Stomach (tissue), 9 donors: ENCODE measurements around the gene C12orf43. TPM values are rescaled to one million over a fixed set of nuclear protein-coding genes. Genes with fewer than 3 reads are reported as not detected.

Experiments used
- DNase-seq, 2 donors: peaks; one replicate each; pipeline versions ENCODE4 v3.0.0 to v3.0.0-alpha.2; 2013 to 2019
- H3K27ac ChIP-seq, 5 donors: fragments of 200-600 bp in 4 of 5; sonication (generic) in 4 of 5; one replicate each; pipeline ENCODE4 v1.5.1; 2013 to 2019; ENCODE audit warnings: mild to moderate bottlenecking in 1 of 5, moderate library complexity in 1 of 5
- H3K27me3 ChIP-seq, 3 donors: fragments of 200-600 bp; sonication (generic); one replicate each; pipeline ENCODE4 v1.5.1; 2017 to 2019; ENCODE audit warnings: mixed run types in 1 of 3
- H3K36me3 ChIP-seq, 4 donors: fragments of 200-600 bp; sonication (generic); 1 replicate in 3 of 4; 2 replicates in 1 of 4; pipeline ENCODE4 v1.5.1; 2016 to 2019
- H3K4me1 ChIP-seq, 4 donors: fragments of 200-600 bp; sonication (generic); one replicate each; pipeline ENCODE4 v1.5.1; 2016 to 2019
- H3K4me3 ChIP-seq, 4 donors: fragments of 200-600 bp; sonication (generic) in 3 of 4; one replicate each; pipeline ENCODE4 v1.5.1; 2016 to 2019; ENCODE audit warnings: mild to moderate bottlenecking in 1 of 4
- H3K9me3 ChIP-seq, 4 donors: fragments of 200-600 bp; sonication (generic); one replicate each; pipeline ENCODE4 v1.5.1; 2016 to 2019
- EP300 ChIP-seq: sonication (generic); formaldehyde crosslinking; IDR thresholded peaks from one replicate; pipeline ENCODE4 v1.6.1; 2017; ENCODE audit warnings: antibody characterized with exemption
- POLR2A ChIP-seq, 4 donors: fragments of 450-650 bp; IDR thresholded peaks; one replicate each; pipeline ENCODE4 v1.6.1; 2016; ENCODE audit warnings: antibody characterized with exemption in 4 of 4, control low read depth in 2 of 4, mild to moderate bottlenecking in 1 of 4, moderate library complexity in 1 of 4
- POLR2AphosphoS5 ChIP-seq, 3 donors: sonication (generic); formaldehyde crosslinking; IDR thresholded peaks; one replicate each; pipeline ENCODE4 v1.6.1; 2016; ENCODE audit warnings: antibody characterized with exemption in 3 of 3
- WGBS, 5 donors: extraction: QIAGEN DNeasy Blood & Tissue Kit in 3 of 5; methylation state at CpG; one replicate each; pipeline versions ENCODE4 v1.1.5 to v1.1.7; 2013 to 2018; 5-methylcytosine and 5-hydroxymethylcytosine counted together
- intact Hi-C: fragments of 100-400 bp; cut with DNase I; formaldehyde crosslinking; loops from one replicate; pipeline ENCODE4 v1.15.1; 2023; ENCODE audit warnings: low total_unique reads
- polyA plus RNA-seq, 3 donors: library from polyadenylated mRNA; stranded (reverse); fragments of 200-250 nt; gene quantifications; one replicate each; pipeline ENCODE4 v1.2.3, GENCODE V29; 2013
- total RNA-seq, 5 donors: library from RNA; depleted of rRNA; stranded (reverse); fragments of >200 nt; gene quantifications; one replicate each; pipeline versions ENCODE4 v1.1.0 to v1.2.3, GENCODE V29; 2014 to 2016
- TF ChIP-seq, protein P1 (sequence below), 7 experiments: fragments of 450-650 bp in 4 of 7; fragments of 200-600 bp in 3 of 7; sonication (generic) in 3 of 7; IDR thresholded peaks; one replicate each; pipeline ENCODE4 v1.5.1; 2016 to 2019; ENCODE audit warnings: antibody characterized with exemption in 7 of 7, control low read depth in 2 of 7, mild to moderate bottlenecking in 1 of 7
- donor health status: healthy with polysubstance abuse.
- donor health status: Bipolar disorder and iron deficiency.
- donor health status: healthy.

C12orf43 gene
- total and polyA plus RNA-seq, 8 donors, result 5.5 to 42.4 (median 12.9) TPM

DNA sequence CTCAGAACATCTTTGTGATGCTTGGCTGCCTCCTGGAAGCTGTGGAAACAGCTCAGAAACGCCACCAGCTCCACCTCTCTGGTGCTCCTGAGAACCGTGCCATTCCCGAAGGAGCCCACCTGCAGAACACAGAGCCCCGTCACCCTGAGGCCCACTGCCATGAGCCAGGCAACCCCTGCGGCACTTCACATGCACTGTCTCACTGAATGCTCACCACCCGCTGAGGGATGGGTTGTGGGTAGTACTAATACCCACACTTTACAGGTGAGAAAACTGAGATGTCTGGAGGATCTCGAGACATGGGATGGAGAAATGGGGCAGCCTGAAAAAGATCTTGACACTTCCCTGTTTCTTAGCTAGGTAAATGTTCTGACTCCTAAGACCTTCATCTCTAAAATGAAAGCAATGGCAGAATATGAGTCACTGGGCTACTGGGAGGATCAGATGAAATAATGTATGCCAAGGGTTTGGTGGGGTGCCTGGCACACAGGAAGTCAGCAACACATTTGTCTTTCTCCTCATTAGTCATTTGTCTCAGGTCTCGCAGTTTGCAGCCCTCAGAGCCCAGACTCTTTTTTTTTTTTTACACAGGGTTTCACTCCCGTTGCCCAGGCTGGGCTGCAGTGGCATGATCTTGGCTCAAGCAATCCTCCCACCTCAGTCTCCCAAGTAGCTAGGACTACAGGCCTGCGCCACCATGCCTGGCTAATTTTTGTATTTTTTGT is 17.5 kb upstream of the C12orf43 start:
- H3K4me3 ChIP-seq, result no peak overlapping the region
- no peaks in the 10 kb centered on the region for H3K27me3 ChIP-seq
- peak overlapping the region; percentile 11 to 80 (median 77) for H3K27ac ChIP-seq
- intact Hi-C loops, result no loop called here
- no peaks in the 10 kb centered on the region for H3K9me3 ChIP-seq
- TF ChIP-seq POLR2AphosphoS5 (IDR thresholded peaks at IDR 0.05) (peak in 1 of 3 donors; percentile 45), EP300 (no peak)
- peak; percentile 38 to 74 for DNase-seq
- 77 to 82% (median 80%) methylated on average over 10 of the region's 10 CpGs for WGBS, 5 donors
- peaks cover 0 to 13% (median 3%) of the 10 kb centered on the region in 4 donors for H3K36me3 ChIP-seq
- peaks cover 6 to 50% (median 13%) of the 10 kb centered on the region in 4 donors for H3K4me1 ChIP-seq

DNA sequence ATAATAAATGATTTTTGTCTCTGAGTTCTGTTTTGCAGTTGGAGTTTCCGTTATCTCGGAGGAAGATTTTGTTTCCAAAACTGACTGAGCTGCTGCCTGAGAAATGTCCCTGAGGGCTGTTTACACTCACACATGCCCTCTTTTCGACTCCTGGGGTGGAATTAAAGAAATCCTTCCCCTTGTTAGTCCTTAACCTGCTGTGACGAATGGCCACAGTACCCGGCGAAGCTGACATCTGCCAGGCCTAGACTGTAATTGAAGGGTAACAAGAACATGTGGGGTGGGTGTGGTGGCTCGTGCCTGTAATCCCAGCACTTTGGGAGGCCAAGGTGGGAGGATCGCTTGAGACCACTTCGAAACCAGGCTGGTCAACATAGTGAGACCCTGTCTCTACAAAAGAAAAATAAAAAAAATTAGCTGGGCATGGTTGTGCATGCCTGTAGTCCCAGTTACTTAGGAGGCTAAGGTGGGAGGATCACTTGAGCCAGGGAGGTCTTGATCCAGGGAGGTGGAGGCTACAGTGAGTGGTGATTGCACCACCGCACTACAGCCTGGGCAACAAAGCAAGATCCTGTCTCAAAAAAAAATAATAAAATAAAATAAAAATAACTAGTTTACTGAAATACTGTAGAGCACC is 14.4 kb upstream of the C12orf43 start:
- Histone ChIP-seq H3K27me3 (no peaks in the 10 kb centered on the region), H3K36me3 (peaks cover 0 to 22% (median 7%) of the 10 kb centered on the region in 4 donors), H3K9me3 (no peaks in the 10 kb centered on the region), H3K4me1 (peaks cover 0 to 36% (median 6%) of the 10 kb centered on the region in 4 donors), H3K27ac (no peak overlapping the region), H3K4me3 (no peak overlapping the region)
- intact Hi-C loops, result no loop called here
- 73 to 80% (median 76%) methylated on average over 10 of the region's 10 CpGs for WGBS, 5 donors
- no peak for DNase-seq
- TF ChIP-seq EP300, result no peak
- TF ChIP-seq, protein P1, sequence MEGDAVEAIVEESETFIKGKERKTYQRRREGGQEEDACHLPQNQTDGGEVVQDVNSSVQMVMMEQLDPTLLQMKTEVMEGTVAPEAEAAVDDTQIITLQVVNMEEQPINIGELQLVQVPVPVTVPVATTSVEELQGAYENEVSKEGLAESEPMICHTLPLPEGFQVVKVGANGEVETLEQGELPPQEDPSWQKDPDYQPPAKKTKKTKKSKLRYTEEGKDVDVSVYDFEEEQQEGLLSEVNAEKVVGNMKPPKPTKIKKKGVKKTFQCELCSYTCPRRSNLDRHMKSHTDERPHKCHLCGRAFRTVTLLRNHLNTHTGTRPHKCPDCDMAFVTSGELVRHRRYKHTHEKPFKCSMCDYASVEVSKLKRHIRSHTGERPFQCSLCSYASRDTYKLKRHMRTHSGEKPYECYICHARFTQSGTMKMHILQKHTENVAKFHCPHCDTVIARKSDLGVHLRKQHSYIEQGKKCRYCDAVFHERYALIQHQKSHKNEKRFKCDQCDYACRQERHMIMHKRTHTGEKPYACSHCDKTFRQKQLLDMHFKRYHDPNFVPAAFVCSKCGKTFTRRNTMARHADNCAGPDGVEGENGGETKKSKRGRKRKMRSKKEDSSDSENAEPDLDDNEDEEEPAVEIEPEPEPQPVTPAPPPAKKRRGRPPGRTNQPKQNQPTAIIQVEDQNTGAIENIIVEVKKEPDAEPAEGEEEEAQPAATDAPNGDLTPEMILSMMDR (IDR thresholded peaks at IDR 0.05), result no peak
- no peak for TF ChIP-seq POLR2AphosphoS5 (IDR thresholded peaks at IDR 0.05)

DNA sequence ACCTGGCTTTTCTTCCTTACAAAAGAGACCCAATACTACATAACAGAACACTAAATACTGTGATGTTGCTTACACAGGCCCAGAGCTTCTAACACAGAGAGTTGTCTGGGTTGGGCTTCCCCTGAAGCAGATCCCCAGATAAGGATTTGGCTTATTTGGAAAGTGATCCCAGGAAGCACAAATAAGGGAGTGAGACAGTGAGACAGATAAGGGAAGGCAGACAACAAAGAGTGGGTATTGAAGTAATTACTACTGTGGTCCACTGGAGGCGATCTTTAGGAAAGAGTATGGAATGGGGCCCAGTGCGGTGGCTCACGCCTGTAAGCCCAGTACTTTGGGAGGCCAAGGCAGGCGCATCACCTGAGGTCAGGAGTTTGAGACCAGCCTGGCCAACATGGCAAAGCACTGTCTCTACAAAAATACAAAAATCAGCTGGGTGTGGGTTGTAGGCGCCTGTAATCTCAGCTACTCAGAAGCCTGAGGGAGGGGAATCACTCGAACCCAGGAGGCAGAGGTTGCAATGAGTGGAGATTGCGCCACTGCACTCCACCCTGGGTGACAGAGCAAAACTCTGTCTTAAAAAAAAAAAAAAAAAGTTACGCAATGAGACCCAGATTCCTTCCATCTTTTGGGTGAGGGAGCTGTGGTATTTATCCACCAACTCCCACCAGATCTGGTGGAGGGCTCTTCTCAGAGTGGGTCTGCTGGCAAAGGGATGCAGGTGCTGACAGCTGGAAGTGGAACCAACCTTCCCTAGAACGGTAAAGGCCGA is 10.2 kb upstream of the C12orf43 start:
- H3K36me3 ChIP-seq, result peaks cover 0 to 30% (median 9%) of the 10 kb centered on the region in 4 donors
- intact Hi-C loops, result no loop called here
- no peak for TF ChIP-seq EP300
- no peak for TF ChIP-seq POLR2A (IDR thresholded peaks at IDR 0.05)
- TF ChIP-seq, protein P1 (IDR thresholded peaks at IDR 0.05), result no peak
- TF ChIP-seq POLR2AphosphoS5 (IDR thresholded peaks at IDR 0.05), result no peak
- no peak for DNase-seq
- peaks cover 0 to 22% (median 0%) of the 10 kb centered on the region in 4 donors for H3K4me1 ChIP-seq
- H3K4me3 ChIP-seq, result no peak overlapping the region
- no peaks in the 10 kb centered on the region for H3K27me3 ChIP-seq
- 87 to 92% (median 89%) methylated on average over 10 of the region's 10 CpGs for WGBS, 5 donors
- no peaks in the 10 kb centered on the region for H3K9me3 ChIP-seq
- peak overlapping the region; percentile 15 to 72 (median 23) for H3K27ac ChIP-seq

DNA sequence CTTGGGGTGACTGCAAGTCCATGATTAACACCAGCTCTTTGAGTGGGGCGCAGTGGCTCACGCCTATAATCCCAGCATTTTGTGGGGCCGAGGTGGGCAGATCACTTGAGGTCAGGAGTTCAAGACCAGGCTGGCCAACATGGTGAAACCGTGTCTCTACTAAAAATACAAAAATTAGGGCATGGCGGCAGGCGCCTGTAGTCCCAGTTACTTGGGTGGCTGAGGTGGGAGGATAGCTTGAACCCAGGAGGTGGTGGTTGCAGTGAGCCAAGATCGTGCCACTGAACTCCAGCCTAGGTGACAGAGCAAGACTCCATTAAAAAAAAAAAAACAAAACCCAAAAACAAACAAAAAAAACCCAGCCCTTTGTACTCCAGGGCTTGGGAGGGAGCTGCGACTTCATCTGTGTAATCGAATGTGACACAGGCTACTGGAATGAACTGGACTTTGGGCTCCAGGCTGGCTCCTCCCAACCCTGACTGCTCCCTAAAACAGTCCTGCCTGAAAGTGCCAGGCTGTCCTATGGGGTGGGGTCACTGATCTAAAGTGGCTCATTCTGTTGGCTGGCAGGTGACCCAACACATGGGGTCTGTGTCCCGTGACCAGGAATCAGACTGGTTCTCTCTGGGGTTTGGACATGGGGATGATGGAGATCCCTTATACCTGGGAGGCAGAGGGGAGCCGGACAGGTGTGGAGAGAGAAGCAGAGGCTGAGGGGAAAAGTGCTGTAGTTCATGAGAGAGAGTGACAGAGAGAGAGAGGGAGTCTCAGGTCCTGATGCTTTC is 9.3 kb upstream of the C12orf43 start:
- intact Hi-C loops, result no loop called here
- TF ChIP-seq POLR2A (IDR thresholded peaks at IDR 0.05), result no peak
- no peak for TF ChIP-seq EP300
- peak in 1 of 3 donors; percentile 16 for TF ChIP-seq POLR2AphosphoS5 (IDR thresholded peaks at IDR 0.05)
- Histone ChIP-seq H3K4me3 (no peak overlapping the region), H3K4me1 (peaks cover 0 to 22% (median 0%) of the 10 kb centered on the region in 4 donors), H3K27ac (peak overlapping the region; percentile 15 to 72 (median 55)), H3K9me3 (no peaks in the 10 kb centered on the region), H3K36me3 (peaks cover 0 to 31% (median 9%) of the 10 kb centered on the region in 4 donors), H3K27me3 (no peaks in the 10 kb centered on the region)
- peak; percentile 50 to 80 for DNase-seq
- WGBS, 5 donors, result 73 to 85% (median 76%) methylated on average over 11 of the region's 11 CpGs
